WTC11 (cell line): ENCODE measurements around the gene ERLEC1. TPM values are rescaled to one million over a fixed set of nuclear protein-coding genes. Genes with fewer than 3 reads are reported as not detected.
A peak's percentile ranks its signal among the peaks of the same experiment; 100 is the strongest.

Source experiments
- ATAC-seq: fragments of 200-7000 bp; cut with Tn5 transposase; 2 replicates; pipeline ENCODE4 v1.10.0; 2021; ENCODE audit warnings: mild to moderate bottlenecking, moderate library complexity
- CTCF ChIA-PET: fragments of 300-600 bp; sonication (Branson Sonifier 250); formaldehyde crosslinking; loops from one replicate; lab custom pipeline; 2021; ENCODE audit warnings: antibody characterized with exemption; lab: Charles Lee
- POLR2A ChIA-PET: fragments of 350-600 bp; sonication (Branson Sonifier 250); formaldehyde crosslinking; loops from one replicate; lab custom pipeline; 2021; ENCODE audit warnings: antibody characterized with exemption; lab: Charles Lee
- DNase-seq: peaks from one replicate; pipeline ENCODE4 v3.0.0; 2021; ENCODE audit warnings: low spot score
- H3K27ac Mint-ChIP-seq: 2 replicates; pipeline ENCODE4 v1.8.0; 2021; ENCODE audit warnings: mixed read lengths
- H3K27me3 Mint-ChIP-seq: 2 replicates; pipeline ENCODE4 v1.8.0; 2021; ENCODE audit warnings: low read depth, mild to moderate bottlenecking, moderate library complexity, mixed read lengths
- H3K36me3 Mint-ChIP-seq: 2 replicates; pipeline ENCODE4 v1.8.0; 2021; ENCODE audit warnings: mixed read lengths
- H3K4me1 Mint-ChIP-seq: 2 replicates; pipeline ENCODE4 v1.8.0; 2022; ENCODE audit warnings: mixed read lengths
- H3K4me3 Mint-ChIP-seq: 2 replicates; pipeline ENCODE4 v1.8.0; 2021; ENCODE audit warnings: mild to moderate bottlenecking, moderate library complexity, mixed read lengths
- H3K9me3 Mint-ChIP-seq: 2 replicates; pipeline ENCODE4 v1.8.0; 2021; ENCODE audit warnings: mixed read lengths
- FOXK1 ChIP-seq: sonication (generic); formaldehyde crosslinking; IDR thresholded peaks from 2 replicates; pipeline ENCODE4 v1.8.0; 2022; ENCODE audit warnings: mild to moderate bottlenecking, moderate library complexity, missing genetic modification reagents
- MLX ChIP-seq: sonication (generic); formaldehyde crosslinking; IDR thresholded peaks from 2 replicates; pipeline ENCODE4 v1.8.1; 2023; ENCODE audit warnings: mild to moderate bottlenecking, missing genetic modification reagents, moderate library complexity
- PRRX2 ChIP-seq: fragments of 250-450 bp; sonication (Bioruptor Pico); IDR thresholded peaks from 2 replicates; pipeline ENCODE4 v1.8.0; 2021; ENCODE audit warnings: mild to moderate bottlenecking
- SMAD3 ChIP-seq: sonication (generic); formaldehyde crosslinking; IDR thresholded peaks from 2 replicates; pipeline ENCODE4 v1.8.0; 2022; ENCODE audit warnings: missing genetic modification reagents, mild to moderate bottlenecking, borderline replicate concordance
- SP1 ChIP-seq: sonication (generic); formaldehyde crosslinking; conservative IDR thresholded peaks from 2 replicates; pipeline ENCODE4 v1.8.1; 2022; ENCODE audit warnings: missing genetic modification reagents
- TP53 ChIP-seq: sonication (generic); formaldehyde crosslinking; IDR thresholded peaks from 2 replicates; pipeline ENCODE4 v1.8.1; 2023; ENCODE audit warnings: mild to moderate bottlenecking, missing genetic modification reagents
- total RNA-seq: library from RNA; stranded (reverse); gene quantifications from 3 replicates; pipeline ENCODE4 v1.2.3, GENCODE V29; 2021
- TF ChIP-seq, protein P1 (sequence below): sonication (generic); formaldehyde crosslinking; IDR thresholded peaks from 2 replicates; pipeline ENCODE4 v1.8.1; 2023; ENCODE audit warnings: mild to moderate bottlenecking, missing genetic modification reagents
- TF ChIP-seq, protein P2 (sequence below): sonication (generic); formaldehyde crosslinking; IDR thresholded peaks from 2 replicates; pipeline ENCODE4 v1.8.1; 2023; ENCODE audit warnings: mild to moderate bottlenecking, missing genetic modification reagents, borderline replicate concordance
- TF ChIP-seq, protein P3 (sequence below): fragments of 200-600 bp; IDR thresholded peaks from 2 replicates; pipeline ENCODE4 v1.8.0; 2022; ENCODE audit warnings: antibody characterized with exemption
- TF ChIP-seq, protein P4 (sequence below): sonication (generic); formaldehyde crosslinking; IDR thresholded peaks from 2 replicates; pipeline ENCODE4 v1.8.1; 2023; ENCODE audit warnings: mild to moderate bottlenecking, moderate library complexity, missing genetic modification reagents

Gene ERLEC1
- total RNA-seq, 1 experiment from 2014 or later, result 26.5 TPM

DNA sequence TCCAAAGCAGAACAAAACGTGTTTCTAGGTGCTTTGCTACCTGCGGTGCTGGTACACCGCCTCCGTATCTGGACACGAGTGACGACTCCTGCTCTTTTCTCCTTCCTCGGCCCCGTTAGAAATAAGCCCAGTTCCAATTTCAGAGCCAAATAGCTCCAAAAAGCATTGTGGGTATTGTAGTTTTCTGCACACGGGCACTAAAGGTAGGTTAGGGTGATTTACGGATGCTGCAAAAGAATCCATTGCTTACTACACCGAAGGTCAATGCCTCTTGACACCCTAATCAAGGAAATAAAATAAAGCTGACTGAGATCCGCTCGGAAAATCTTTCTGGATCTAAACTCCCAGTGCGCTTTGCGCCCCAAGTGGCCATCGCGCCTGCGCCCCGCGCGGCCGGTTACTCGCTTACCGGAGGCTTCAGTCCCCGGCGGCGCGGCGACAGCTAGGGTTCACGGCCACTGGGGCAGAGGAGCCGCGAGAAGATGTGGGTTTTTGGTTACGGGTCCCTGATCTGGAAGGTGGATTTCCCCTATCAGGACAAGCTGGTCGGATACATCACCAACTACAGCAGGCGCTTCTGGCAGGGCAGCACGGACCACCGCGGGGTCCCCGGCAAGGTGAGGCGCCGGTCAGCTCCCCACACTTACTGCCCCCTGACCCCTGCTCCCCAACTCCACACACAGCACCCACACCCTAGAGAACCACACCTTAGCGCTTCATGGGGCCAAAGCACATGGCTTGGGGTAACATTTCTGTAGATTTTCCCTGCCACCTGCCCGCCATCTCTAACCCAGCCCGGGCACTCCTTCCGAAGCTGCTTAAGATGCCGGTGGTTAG, 19.2 kb upstream of the ERLEC1 start, which contains the start of gene CHAC2 (continued):
- TF ChIP-seq TP53 (CRISPR knock-in tag), result no peak
- TF ChIP-seq, protein P1, sequence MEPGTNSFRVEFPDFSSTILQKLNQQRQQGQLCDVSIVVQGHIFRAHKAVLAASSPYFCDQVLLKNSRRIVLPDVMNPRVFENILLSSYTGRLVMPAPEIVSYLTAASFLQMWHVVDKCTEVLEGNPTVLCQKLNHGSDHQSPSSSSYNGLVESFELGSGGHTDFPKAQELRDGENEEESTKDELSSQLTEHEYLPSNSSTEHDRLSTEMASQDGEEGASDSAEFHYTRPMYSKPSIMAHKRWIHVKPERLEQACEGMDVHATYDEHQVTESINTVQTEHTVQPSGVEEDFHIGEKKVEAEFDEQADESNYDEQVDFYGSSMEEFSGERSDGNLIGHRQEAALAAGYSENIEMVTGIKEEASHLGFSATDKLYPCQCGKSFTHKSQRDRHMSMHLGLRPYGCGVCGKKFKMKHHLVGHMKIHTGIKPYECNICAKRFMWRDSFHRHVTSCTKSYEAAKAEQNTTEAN (CRISPR knock-in tag), result 0 out of 2 replicates have a peak, but pooled peaks have one; percentile 42
- TF ChIP-seq, all 79 proteins: peak for 11

DNA sequence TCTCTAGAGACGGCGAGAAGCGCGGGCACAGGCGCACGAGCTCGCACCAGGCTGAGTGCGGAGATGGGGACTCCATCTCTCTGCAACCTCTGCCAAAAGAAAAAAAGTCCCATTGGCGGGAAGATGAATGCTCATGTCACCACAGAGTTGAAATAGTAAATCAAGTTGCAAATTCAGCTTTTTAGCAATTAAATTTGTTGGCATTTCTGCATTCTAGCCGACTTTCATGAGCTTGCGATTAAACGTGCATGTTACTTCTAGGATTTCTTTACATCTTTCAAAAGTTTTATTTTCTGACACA, 18.7 kb upstream of the ERLEC1 start:
- ChIA-PET POLR2A (interaction anchor here (1.0 to 2.2 kb wide), 2 partner anchors 18 to 29 kb away, joined by 3 to 11 read pairs; partner anchors contain the start of genes ASB3 and ERLEC1), CTCF (interaction anchor here (0.7 to 1.7 kb wide), 5 partner anchors 8 to 259 kb away, joined by 3 to 7 read pairs (median 5); no protein-coding TSS in a partner anchor)
- peak overlapping the region; percentile 90 for H3K4me3 Mint-ChIP-seq
- peak overlapping the region; percentile 87 for H3K27ac Mint-ChIP-seq
- no peaks in the 10 kb centered on the region; the same call in 1 of the 2 replicates for H3K9me3 Mint-ChIP-seq
- H3K36me3 Mint-ChIP-seq, result peaks cover 9% of the 10 kb centered on the region
- TF ChIP-seq, protein P2, sequence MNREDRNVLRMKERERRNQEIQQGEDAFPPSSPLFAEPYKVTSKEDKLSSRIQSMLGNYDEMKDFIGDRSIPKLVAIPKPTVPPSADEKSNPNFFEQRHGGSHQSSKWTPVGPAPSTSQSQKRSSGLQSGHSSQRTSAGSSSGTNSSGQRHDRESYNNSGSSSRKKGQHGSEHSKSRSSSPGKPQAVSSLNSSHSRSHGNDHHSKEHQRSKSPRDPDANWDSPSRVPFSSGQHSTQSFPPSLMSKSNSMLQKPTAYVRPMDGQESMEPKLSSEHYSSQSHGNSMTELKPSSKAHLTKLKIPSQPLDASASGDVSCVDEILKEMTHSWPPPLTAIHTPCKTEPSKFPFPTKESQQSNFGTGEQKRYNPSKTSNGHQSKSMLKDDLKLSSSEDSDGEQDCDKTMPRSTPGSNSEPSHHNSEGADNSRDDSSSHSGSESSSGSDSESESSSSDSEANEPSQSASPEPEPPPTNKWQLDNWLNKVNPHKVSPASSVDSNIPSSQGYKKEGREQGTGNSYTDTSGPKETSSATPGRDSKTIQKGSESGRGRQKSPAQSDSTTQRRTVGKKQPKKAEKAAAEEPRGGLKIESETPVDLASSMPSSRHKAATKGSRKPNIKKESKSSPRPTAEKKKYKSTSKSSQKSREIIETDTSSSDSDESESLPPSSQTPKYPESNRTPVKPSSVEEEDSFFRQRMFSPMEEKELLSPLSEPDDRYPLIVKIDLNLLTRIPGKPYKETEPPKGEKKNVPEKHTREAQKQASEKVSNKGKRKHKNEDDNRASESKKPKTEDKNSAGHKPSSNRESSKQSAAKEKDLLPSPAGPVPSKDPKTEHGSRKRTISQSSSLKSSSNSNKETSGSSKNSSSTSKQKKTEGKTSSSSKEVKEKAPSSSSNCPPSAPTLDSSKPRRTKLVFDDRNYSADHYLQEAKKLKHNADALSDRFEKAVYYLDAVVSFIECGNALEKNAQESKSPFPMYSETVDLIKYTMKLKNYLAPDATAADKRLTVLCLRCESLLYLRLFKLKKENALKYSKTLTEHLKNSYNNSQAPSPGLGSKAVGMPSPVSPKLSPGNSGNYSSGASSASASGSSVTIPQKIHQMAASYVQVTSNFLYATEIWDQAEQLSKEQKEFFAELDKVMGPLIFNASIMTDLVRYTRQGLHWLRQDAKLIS (CRISPR knock-in tag), result no peak
- 0 out of 2 replicates have a peak, but pooled peaks have one; percentile 5 for TF ChIP-seq SP1
- DNase-seq (peak; percentile 36), ATAC-seq (peak; percentile 78)
- no peaks in the 10 kb centered on the region for H3K27me3 Mint-ChIP-seq
- peaks cover 23% of the 10 kb centered on the region for H3K4me1 Mint-ChIP-seq

DNA sequence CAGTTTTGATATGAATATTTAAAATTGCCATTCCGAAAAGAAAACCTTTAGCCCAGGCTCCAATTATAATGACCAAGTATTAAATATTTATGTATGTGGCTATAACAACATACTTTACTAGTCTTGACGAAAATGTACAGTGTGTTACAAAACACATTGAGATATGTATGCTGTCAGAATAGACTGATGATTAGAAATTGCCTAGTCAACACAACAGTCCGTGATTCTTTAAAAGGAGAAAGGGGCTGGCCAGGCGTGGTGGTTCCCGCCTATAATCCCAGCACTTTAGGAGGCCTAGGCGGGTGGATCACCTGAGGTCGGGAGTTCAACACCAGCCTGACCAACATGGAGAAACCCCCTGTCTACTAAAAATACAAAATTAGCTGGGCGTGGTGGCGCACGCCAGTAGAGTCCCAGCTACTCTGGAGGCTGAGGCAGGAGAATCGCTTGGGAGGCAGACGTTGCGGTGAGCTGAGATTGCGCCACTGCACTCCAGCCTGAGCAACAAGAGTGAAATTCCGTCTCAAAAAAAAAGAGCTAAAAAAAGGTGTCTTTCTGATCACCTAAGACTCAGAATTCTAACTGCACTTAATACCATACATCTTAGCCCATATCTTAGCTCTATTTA, 17.4 kb upstream of the ERLEC1 start:
- H3K9me3 Mint-ChIP-seq, result no peaks in the 10 kb centered on the region; the same call in 1 of the 2 replicates
- ChIA-PET CTCF (no interaction called here), POLR2A (no interaction called here)
- ATAC-seq (no peak), DNase-seq (no peak)
- H3K4me1 Mint-ChIP-seq, result peaks cover 23% of the 10 kb centered on the region
- TF ChIP-seq MLX (CRISPR knock-in tag), result no peak
- no peak for TF ChIP-seq PRRX2
- no peak for TF ChIP-seq TP53 (CRISPR knock-in tag)
- TF ChIP-seq FOXK1 (CRISPR knock-in tag), result no peak
- TF ChIP-seq SP1, result no peak
- TF ChIP-seq, protein P3, sequence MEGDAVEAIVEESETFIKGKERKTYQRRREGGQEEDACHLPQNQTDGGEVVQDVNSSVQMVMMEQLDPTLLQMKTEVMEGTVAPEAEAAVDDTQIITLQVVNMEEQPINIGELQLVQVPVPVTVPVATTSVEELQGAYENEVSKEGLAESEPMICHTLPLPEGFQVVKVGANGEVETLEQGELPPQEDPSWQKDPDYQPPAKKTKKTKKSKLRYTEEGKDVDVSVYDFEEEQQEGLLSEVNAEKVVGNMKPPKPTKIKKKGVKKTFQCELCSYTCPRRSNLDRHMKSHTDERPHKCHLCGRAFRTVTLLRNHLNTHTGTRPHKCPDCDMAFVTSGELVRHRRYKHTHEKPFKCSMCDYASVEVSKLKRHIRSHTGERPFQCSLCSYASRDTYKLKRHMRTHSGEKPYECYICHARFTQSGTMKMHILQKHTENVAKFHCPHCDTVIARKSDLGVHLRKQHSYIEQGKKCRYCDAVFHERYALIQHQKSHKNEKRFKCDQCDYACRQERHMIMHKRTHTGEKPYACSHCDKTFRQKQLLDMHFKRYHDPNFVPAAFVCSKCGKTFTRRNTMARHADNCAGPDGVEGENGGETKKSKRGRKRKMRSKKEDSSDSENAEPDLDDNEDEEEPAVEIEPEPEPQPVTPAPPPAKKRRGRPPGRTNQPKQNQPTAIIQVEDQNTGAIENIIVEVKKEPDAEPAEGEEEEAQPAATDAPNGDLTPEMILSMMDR, result no peak
- TF ChIP-seq, protein P4, sequence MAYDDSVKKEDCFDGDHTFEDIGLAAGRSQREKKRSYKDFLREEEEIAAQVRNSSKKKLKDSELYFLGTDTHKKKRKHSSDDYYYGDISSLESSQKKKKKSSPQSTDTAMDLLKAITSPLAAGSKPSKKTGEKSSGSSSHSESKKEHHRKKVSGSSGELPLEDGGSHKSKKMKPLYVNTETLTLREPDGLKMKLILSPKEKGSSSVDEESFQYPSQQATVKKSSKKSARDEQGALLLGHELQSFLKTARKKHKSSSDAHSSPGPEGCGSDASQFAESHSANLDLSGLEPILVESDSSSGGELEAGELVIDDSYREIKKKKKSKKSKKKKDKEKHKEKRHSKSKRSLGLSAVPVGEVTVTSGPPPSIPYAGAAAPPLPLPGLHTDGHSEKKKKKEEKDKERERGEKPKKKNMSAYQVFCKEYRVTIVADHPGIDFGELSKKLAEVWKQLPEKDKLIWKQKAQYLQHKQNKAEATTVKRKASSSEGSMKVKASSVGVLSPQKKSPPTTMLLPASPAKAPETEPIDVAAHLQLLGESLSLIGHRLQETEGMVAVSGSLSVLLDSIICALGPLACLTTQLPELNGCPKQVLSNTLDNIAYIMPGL (CRISPR knock-in tag), result no peak
- TF ChIP-seq SMAD3 (CRISPR knock-in tag), result no peak
- H3K36me3 Mint-ChIP-seq, result peaks cover 11% of the 10 kb centered on the region
- H3K4me3 Mint-ChIP-seq, result peak overlapping the region; percentile 90; the same call in 1 of the 2 replicates
- H3K27ac Mint-ChIP-seq, result no peak overlapping the region
- no peaks in the 10 kb centered on the region for H3K27me3 Mint-ChIP-seq
